ENCODE data around the gene CLDN5.

The CLDN5 gene

GRCh38 chr22:19556963-19557545, 32.8 kb upstream of the CLDN5 start:
- Histone ChIP-seq H3K27ac (ENCODE audit: low read length, poor library complexity, severe bottlenecking) (no peak overlapping the region), H3K23ac (ENCODE audit: low read length in 2 of 2) (no peak overlapping the region), H3K79me1 (replicated peaks; ENCODE audit: low read length, poor library complexity, severe bottlenecking) (no peaks in the 10 kb centered on the region), H4K91ac (ENCODE audit: low read length) (no peak overlapping the region), H3K18ac (ENCODE audit: low read depth in 1 of 2, low read length in 2 of 2) (no peak overlapping the region), H3K9me3 (ENCODE audit: control insufficient read depth, low read length) (peaks cover 4% of the 10 kb centered on the region), H2BK15ac (ENCODE audit: low read depth, poor library complexity, severe bottlenecking) (no peak overlapping the region), H3K14ac (ENCODE audit: low read length in 2 of 2) (no peak overlapping the region), H2BK120ac (ENCODE audit: low read depth, low read length) (no peak overlapping the region), H4K8ac (ENCODE audit: low read length) (no peak overlapping the region), H3K4me3 (ENCODE audit: insufficient read depth in 1 of 2, low read depth in 1 of 2, low read length in 2 of 2) (no peak overlapping the region), H3K36me3 (ENCODE audit: control insufficient read depth in 1 of 2, insufficient read depth in 2 of 2, low read depth in 1 of 2, low read length in 2 of 2) (no peaks in the 10 kb centered on the region), H2AK5ac (ENCODE audit: low read length, severe bottlenecking) (no peak overlapping the region), H3K4ac (ENCODE audit: low read depth in 1 of 2, low read length in 2 of 2) (no peak overlapping the region), H3K27me3 (ENCODE audit: control insufficient read depth in 1 of 2, insufficient read depth in 1 of 2, low read length in 2 of 2) (peaks cover 0 to 18% of the 10 kb centered on the region in 2 experiments), H3K4me1 (ENCODE audit: control insufficient read depth, insufficient read depth, low read depth, low read length) (peaks cover 3% of the 10 kb centered on the region), H3K9ac (ENCODE audit: low read length) (no peak overlapping the region), H3K4me2 (ENCODE audit: low read length, poor library complexity, severe bottlenecking) (no peak overlapping the region), H2BK5ac (ENCODE audit: low read depth, low read length, poor library complexity, severe bottlenecking) (no peak overlapping the region), H2BK12ac (ENCODE audit: low read length in 2 of 2) (no peak overlapping the region), H2AFZ (ENCODE audit: low read depth, low read length) (no peak overlapping the region)
- DNase-seq, result no peak
- WGBS, result 86% methylated on average over 8 of the region's 10 CpGs

GRCh38 chr22:19555651-19556050, 31.4 kb upstream of the CLDN5 start:
- Histone ChIP-seq H3K18ac (ENCODE audit: low read depth in 1 of 2, low read length in 2 of 2) (no peak overlapping the region), H3K4me2 (ENCODE audit: low read length, poor library complexity, severe bottlenecking) (no peak overlapping the region), H3K27me3 (ENCODE audit: control insufficient read depth in 1 of 2, insufficient read depth in 1 of 2, low read length in 2 of 2) (peaks cover 0 to 25% of the 10 kb centered on the region in 2 experiments), H2BK12ac (ENCODE audit: low read length in 2 of 2) (peak overlapping the region in 1 of 2 experiments; percentile 93), H3K9me3 (ENCODE audit: control insufficient read depth, low read length) (peaks cover 4% of the 10 kb centered on the region), H2AK5ac (ENCODE audit: low read length, severe bottlenecking) (no peak overlapping the region), H3K4me3 (ENCODE audit: insufficient read depth in 1 of 2, low read depth in 1 of 2, low read length in 2 of 2) (no peak overlapping the region), H3K9ac (ENCODE audit: low read length) (no peak overlapping the region), H4K91ac (ENCODE audit: low read length) (no peak overlapping the region), H3K36me3 (ENCODE audit: control insufficient read depth in 1 of 2, insufficient read depth in 2 of 2, low read depth in 1 of 2, low read length in 2 of 2) (no peaks in the 10 kb centered on the region), H2AFZ (ENCODE audit: low read depth, low read length) (no peak overlapping the region), H2BK15ac (ENCODE audit: low read depth, poor library complexity, severe bottlenecking) (no peak overlapping the region), H3K23ac (ENCODE audit: low read length in 2 of 2) (no peak overlapping the region), H3K4me1 (ENCODE audit: control insufficient read depth, insufficient read depth, low read depth, low read length) (peaks cover 3% of the 10 kb centered on the region), H3K4ac (ENCODE audit: low read depth in 1 of 2, low read length in 2 of 2) (no peak overlapping the region), H4K8ac (ENCODE audit: low read length) (no peak overlapping the region), H3K14ac (ENCODE audit: low read length in 2 of 2) (no peak overlapping the region), H2BK120ac (ENCODE audit: low read depth, low read length) (no peak overlapping the region), H3K79me1 (replicated peaks; ENCODE audit: low read length, poor library complexity, severe bottlenecking) (no peaks in the 10 kb centered on the region), H2BK5ac (ENCODE audit: low read depth, low read length, poor library complexity, severe bottlenecking) (no peak overlapping the region), H3K27ac (ENCODE audit: low read length, poor library complexity, severe bottlenecking) (no peak overlapping the region)
- DNase-seq, result no peak
- 79% methylated on average over 6 of the region's 6 CpGs for WGBS

GRCh38 chr22:19554834-19555404, 30.7 kb upstream of the CLDN5 start:
- Histone ChIP-seq H2BK15ac (ENCODE audit: low read depth, poor library complexity, severe bottlenecking) (no peak overlapping the region), H3K9ac (ENCODE audit: low read length) (no peak overlapping the region), H3K4me1 (ENCODE audit: control insufficient read depth, insufficient read depth, low read depth, low read length) (peaks cover 3% of the 10 kb centered on the region), H3K14ac (ENCODE audit: low read length in 2 of 2) (no peak overlapping the region), H3K18ac (ENCODE audit: low read depth in 1 of 2, low read length in 2 of 2) (no peak overlapping the region), H4K8ac (ENCODE audit: low read length) (no peak overlapping the region), H3K9me3 (ENCODE audit: control insufficient read depth, low read length) (peaks cover 4% of the 10 kb centered on the region), H2BK5ac (ENCODE audit: low read depth, low read length, poor library complexity, severe bottlenecking) (no peak overlapping the region), H2BK120ac (ENCODE audit: low read depth, low read length) (no peak overlapping the region), H3K27ac (ENCODE audit: low read length, poor library complexity, severe bottlenecking) (no peak overlapping the region), H3K4me3 (ENCODE audit: insufficient read depth in 1 of 2, low read depth in 1 of 2, low read length in 2 of 2) (no peak overlapping the region), H3K79me1 (replicated peaks; ENCODE audit: low read length, poor library complexity, severe bottlenecking) (no peaks in the 10 kb centered on the region), H3K4ac (ENCODE audit: low read depth in 1 of 2, low read length in 2 of 2) (no peak overlapping the region), H3K27me3 (ENCODE audit: control insufficient read depth in 1 of 2, insufficient read depth in 1 of 2, low read length in 2 of 2) (peaks cover 0 to 25% of the 10 kb centered on the region in 2 experiments), H2AFZ (ENCODE audit: low read depth, low read length) (no peak overlapping the region), H2AK5ac (ENCODE audit: low read length, severe bottlenecking) (no peak overlapping the region), H2BK12ac (ENCODE audit: low read length in 2 of 2) (no peak overlapping the region), H4K91ac (ENCODE audit: low read length) (no peak overlapping the region), H3K23ac (ENCODE audit: low read length in 2 of 2) (no peak overlapping the region), H3K36me3 (ENCODE audit: control insufficient read depth in 1 of 2, insufficient read depth in 2 of 2, low read depth in 1 of 2, low read length in 2 of 2) (no peaks in the 10 kb centered on the region), H3K4me2 (ENCODE audit: low read length, poor library complexity, severe bottlenecking) (no peak overlapping the region)
- peak; percentile 66 for DNase-seq
- 65% methylated on average over 9 of the region's 12 CpGs for WGBS

GRCh38 chr22:19553201-19553600, 29.0 kb upstream of the CLDN5 start:
- H3K4me3 ChIP-seq (ENCODE audit: insufficient read depth in 1 of 2, low read depth in 1 of 2, low read length in 2 of 2), result no peak overlapping the region
- WGBS, result 100% methylated on average over 1 of the region's 2 CpGs
- no peak overlapping the region for H3K14ac ChIP-seq (ENCODE audit: low read length in 2 of 2)
- no peak overlapping the region for H2BK120ac ChIP-seq (ENCODE audit: low read depth, low read length)
- H3K79me1 ChIP-seq (replicated peaks; ENCODE audit: low read length, poor library complexity, severe bottlenecking), result no peaks in the 10 kb centered on the region
- H3K27ac ChIP-seq (ENCODE audit: low read length, poor library complexity, severe bottlenecking), result no peak overlapping the region
- H4K91ac ChIP-seq (ENCODE audit: low read length), result no peak overlapping the region
- H3K36me3 ChIP-seq (ENCODE audit: control insufficient read depth in 1 of 2, insufficient read depth in 2 of 2, low read depth in 1 of 2, low read length in 2 of 2), result no peaks in the 10 kb centered on the region
- H2BK15ac ChIP-seq (ENCODE audit: low read depth, poor library complexity, severe bottlenecking), result no peak overlapping the region
- H3K9ac ChIP-seq (ENCODE audit: low read length), result no peak overlapping the region
- no peak overlapping the region for H2BK12ac ChIP-seq (ENCODE audit: low read length in 2 of 2)
- H3K4me1 ChIP-seq (ENCODE audit: control insufficient read depth, insufficient read depth, low read depth, low read length), result peaks cover 3% of the 10 kb centered on the region
- H3K4ac ChIP-seq (ENCODE audit: low read depth in 1 of 2, low read length in 2 of 2), result no peak overlapping the region
- peaks cover 0 to 33% of the 10 kb centered on the region in 2 experiments for H3K27me3 ChIP-seq (ENCODE audit: control insufficient read depth in 1 of 2, insufficient read depth in 1 of 2, low read length in 2 of 2)
- H3K18ac ChIP-seq (ENCODE audit: low read depth in 1 of 2, low read length in 2 of 2), result no peak overlapping the region
- H3K4me2 ChIP-seq (ENCODE audit: low read length, poor library complexity, severe bottlenecking), result no peak overlapping the region
- H3K23ac ChIP-seq (ENCODE audit: low read length in 2 of 2), result no peak overlapping the region
- no peak overlapping the region for H2BK5ac ChIP-seq (ENCODE audit: low read depth, low read length, poor library complexity, severe bottlenecking)
- DNase-seq, result no peak
- no peak overlapping the region for H2AK5ac ChIP-seq (ENCODE audit: low read length, severe bottlenecking)
- H4K8ac ChIP-seq (ENCODE audit: low read length), result no peak overlapping the region
- no peak overlapping the region for H2AFZ ChIP-seq (ENCODE audit: low read depth, low read length)
- H3K9me3 ChIP-seq (ENCODE audit: control insufficient read depth, low read length), result peaks cover 4% of the 10 kb centered on the region
